Measurements from ENCODE around the gene GRK5.
"Not testable (repeated sequence)": the region's sequence is repeated elsewhere in the genome, so short reads cannot be mapped to it uniquely, and the experiment has no call there.

Gene GRK5

GRCh38 chr10:119261016-119261415, 53.6 kb downstream of the GRK5 start:
- H3K9ac ChIP-seq (ENCODE audit: low read length); H2AK5ac ChIP-seq (ENCODE audit: low read length, severe bottlenecking); H3K4ac ChIP-seq (ENCODE audit: low read depth in 1 of 2, low read length in 2 of 2); H2BK15ac ChIP-seq (ENCODE audit: low read depth, poor library complexity, severe bottlenecking); H2BK12ac ChIP-seq (ENCODE audit: low read length in 2 of 2); DNase-seq; H4K91ac ChIP-seq (ENCODE audit: low read length); H3K4me1 ChIP-seq (ENCODE audit: control insufficient read depth, insufficient read depth, low read depth, low read length); H2AFZ ChIP-seq (ENCODE audit: low read depth, low read length); H3K27ac ChIP-seq (ENCODE audit: low read length, poor library complexity, severe bottlenecking); H2BK5ac ChIP-seq (ENCODE audit: low read depth, low read length, poor library complexity, severe bottlenecking); H3K4me3 ChIP-seq (ENCODE audit: insufficient read depth in 1 of 2, low read depth in 1 of 2, low read length in 2 of 2); H3K23ac ChIP-seq (ENCODE audit: low read length in 2 of 2); H2BK120ac ChIP-seq (ENCODE audit: low read depth, low read length); H3K27me3 ChIP-seq (ENCODE audit: control insufficient read depth in 1 of 2, insufficient read depth in 1 of 2, low read length in 2 of 2); H3K36me3 ChIP-seq (ENCODE audit: control insufficient read depth in 1 of 2, insufficient read depth in 2 of 2, low read depth in 1 of 2, low read length in 2 of 2); H3K9me3 ChIP-seq (ENCODE audit: control insufficient read depth, low read length); H3K18ac ChIP-seq (ENCODE audit: low read depth in 1 of 2, low read length in 2 of 2); H3K4me2 ChIP-seq (ENCODE audit: low read length, poor library complexity, severe bottlenecking); H3K14ac ChIP-seq (ENCODE audit: low read length in 2 of 2); H4K8ac ChIP-seq (ENCODE audit: low read length): not testable (repeated sequence)
- H3K79me1 ChIP-seq (replicated peaks; ENCODE audit: low read length, poor library complexity, severe bottlenecking) = peaks cover 24% of the 10 kb centered on the region
- 97% methylated on average over 13 of the region's 34 CpGs for WGBS

GRCh38 chr10:119263951-119264617, 56.7 kb downstream of the GRK5 start:
- Histone ChIP-seq H3K18ac (ENCODE audit: low read depth in 1 of 2, low read length in 2 of 2) (peak overlapping the region in 1 of 2 experiments; percentile 6), H2BK120ac (ENCODE audit: low read depth, low read length) (no peak overlapping the region), H2BK12ac (ENCODE audit: low read length in 2 of 2) (peak overlapping the region in 1 of 2 experiments; percentile 90), H4K8ac (ENCODE audit: low read length) (no peak overlapping the region), H3K4me2 (ENCODE audit: low read length, poor library complexity, severe bottlenecking) (no peak overlapping the region), H3K4me3 (ENCODE audit: insufficient read depth in 1 of 2, low read depth in 1 of 2, low read length in 2 of 2) (no peak overlapping the region), H3K27me3 (ENCODE audit: control insufficient read depth in 1 of 2, insufficient read depth in 1 of 2, low read length in 2 of 2) (no peaks in the 10 kb centered on the region), H3K4me1 (ENCODE audit: control insufficient read depth, insufficient read depth, low read depth, low read length) (peaks cover 7% of the 10 kb centered on the region), H3K36me3 (ENCODE audit: control insufficient read depth in 1 of 2, insufficient read depth in 2 of 2, low read depth in 1 of 2, low read length in 2 of 2) (peaks cover 0 to 3% of the 10 kb centered on the region in 2 experiments), H2BK15ac (ENCODE audit: low read depth, poor library complexity, severe bottlenecking) (no peak overlapping the region), H3K27ac (ENCODE audit: low read length, poor library complexity, severe bottlenecking) (no peak overlapping the region), H3K4ac (ENCODE audit: low read depth in 1 of 2, low read length in 2 of 2) (no peak overlapping the region), H3K14ac (ENCODE audit: low read length in 2 of 2) (no peak overlapping the region), H2BK5ac (ENCODE audit: low read depth, low read length, poor library complexity, severe bottlenecking) (no peak overlapping the region), H3K79me1 (replicated peaks; ENCODE audit: low read length, poor library complexity, severe bottlenecking) (peaks cover 13% of the 10 kb centered on the region), H3K9ac (ENCODE audit: low read length) (no peak overlapping the region), H4K91ac (ENCODE audit: low read length) (no peak overlapping the region), H2AK5ac (ENCODE audit: low read length, severe bottlenecking) (no peak overlapping the region), H3K23ac (ENCODE audit: low read length in 2 of 2) (no peak overlapping the region), H3K9me3 (ENCODE audit: control insufficient read depth, low read length) (no peaks in the 10 kb centered on the region), H2AFZ (ENCODE audit: low read depth, low read length) (no peak overlapping the region)
- no peak for DNase-seq
- WGBS = 86% methylated on average over 4 of the region's 4 CpGs

DNA sequence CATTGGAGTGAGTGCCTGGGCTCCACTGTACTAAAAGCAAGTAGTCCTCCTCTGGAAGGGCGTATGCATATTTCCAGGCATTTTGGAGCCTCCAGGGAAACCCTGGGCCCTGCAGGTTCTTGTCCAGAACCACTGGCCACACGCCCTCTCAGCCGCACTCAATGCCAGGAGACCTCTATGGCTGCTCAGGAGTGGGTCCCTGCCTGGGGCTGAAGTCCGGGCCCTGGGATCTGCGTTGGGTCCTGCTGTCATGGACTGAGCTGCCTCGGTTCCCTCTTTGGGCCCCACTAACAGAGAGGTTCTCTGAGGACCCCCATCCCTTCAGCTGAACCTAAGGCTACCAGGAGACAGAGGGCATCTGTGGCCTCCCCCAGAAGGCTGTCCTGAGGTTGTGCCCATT, 58.3 kb downstream of the GRK5 start:
- H3K9me3 ChIP-seq (ENCODE audit: control insufficient read depth, low read length) = no peaks in the 10 kb centered on the region
- 98% methylated on average over 6 of the region's 6 CpGs for WGBS
- peaks cover 9% of the 10 kb centered on the region for H3K4me1 ChIP-seq (ENCODE audit: control insufficient read depth, insufficient read depth, low read depth, low read length)
- no peak overlapping the region for H3K18ac ChIP-seq (ENCODE audit: low read depth in 1 of 2, low read length in 2 of 2)
- no peak for DNase-seq
- H3K79me1 ChIP-seq (replicated peaks; ENCODE audit: low read length, poor library complexity, severe bottlenecking) = peaks cover 17% of the 10 kb centered on the region
- peak overlapping the region; percentile 54 for H2BK15ac ChIP-seq (ENCODE audit: low read depth, poor library complexity, severe bottlenecking)
- no peak overlapping the region for H2AFZ ChIP-seq (ENCODE audit: low read depth, low read length)
- no peak overlapping the region for H3K4me3 ChIP-seq (ENCODE audit: insufficient read depth in 1 of 2, low read depth in 1 of 2, low read length in 2 of 2)
- H3K23ac ChIP-seq (ENCODE audit: low read length in 2 of 2) = no peak overlapping the region
- H3K14ac ChIP-seq (ENCODE audit: low read length in 2 of 2) = no peak overlapping the region
- H4K8ac ChIP-seq (ENCODE audit: low read length) = no peak overlapping the region
- H2AK5ac ChIP-seq (ENCODE audit: low read length, severe bottlenecking) = no peak overlapping the region
- no peak overlapping the region for H2BK5ac ChIP-seq (ENCODE audit: low read depth, low read length, poor library complexity, severe bottlenecking)
- no peak overlapping the region for H2BK120ac ChIP-seq (ENCODE audit: low read depth, low read length)
- no peak overlapping the region for H4K91ac ChIP-seq (ENCODE audit: low read length)
- H3K4me2 ChIP-seq (ENCODE audit: low read length, poor library complexity, severe bottlenecking) = no peak overlapping the region
- no peak overlapping the region for H3K27ac ChIP-seq (ENCODE audit: low read length, poor library complexity, severe bottlenecking)
- no peak overlapping the region for H3K9ac ChIP-seq (ENCODE audit: low read length)
- H3K27me3 ChIP-seq (ENCODE audit: control insufficient read depth in 1 of 2, insufficient read depth in 1 of 2, low read length in 2 of 2) = no peaks in the 10 kb centered on the region
- H2BK12ac ChIP-seq (ENCODE audit: low read length in 2 of 2) = no peak overlapping the region
- H3K36me3 ChIP-seq (ENCODE audit: control insufficient read depth in 1 of 2, insufficient read depth in 2 of 2, low read depth in 1 of 2, low read length in 2 of 2) = peaks cover 0 to 3% of the 10 kb centered on the region in 2 experiments
- H3K4ac ChIP-seq (ENCODE audit: low read depth in 1 of 2, low read length in 2 of 2) = no peak overlapping the region

GRCh38 chr10:119267384-119267783, 60.0 kb downstream of the GRK5 start:
- Histone ChIP-seq H3K4me1 (ENCODE audit: control insufficient read depth, insufficient read depth, low read depth, low read length) (peaks cover 19% of the 10 kb centered on the region), H3K79me1 (replicated peaks; ENCODE audit: low read length, poor library complexity, severe bottlenecking) (peaks cover 17% of the 10 kb centered on the region), H3K36me3 (ENCODE audit: control insufficient read depth in 1 of 2, insufficient read depth in 2 of 2, low read depth in 1 of 2, low read length in 2 of 2) (peaks cover 0 to 3% of the 10 kb centered on the region in 2 experiments), H3K9ac (ENCODE audit: low read length) (no peak overlapping the region), H3K9me3 (ENCODE audit: control insufficient read depth, low read length) (no peaks in the 10 kb centered on the region), H3K4me2 (ENCODE audit: low read length, poor library complexity, severe bottlenecking) (no peak overlapping the region), H4K91ac (ENCODE audit: low read length) (peak overlapping the region; percentile 6), H2AFZ (ENCODE audit: low read depth, low read length) (no peak overlapping the region), H3K18ac (ENCODE audit: low read depth in 1 of 2, low read length in 2 of 2) (peak overlapping the region in 1 of 2 experiments; percentile 44), H2BK120ac (ENCODE audit: low read depth, low read length) (no peak overlapping the region), H3K4ac (ENCODE audit: low read depth in 1 of 2, low read length in 2 of 2) (no peak overlapping the region), H3K4me3 (ENCODE audit: insufficient read depth in 1 of 2, low read depth in 1 of 2, low read length in 2 of 2) (no peak overlapping the region), H3K27ac (ENCODE audit: low read length, poor library complexity, severe bottlenecking) (no peak overlapping the region), H2BK12ac (ENCODE audit: low read length in 2 of 2) (peak overlapping the region in 1 of 2 experiments; percentile 23), H3K23ac (ENCODE audit: low read length in 2 of 2) (no peak overlapping the region), H2BK5ac (ENCODE audit: low read depth, low read length, poor library complexity, severe bottlenecking) (no peak overlapping the region), H3K27me3 (ENCODE audit: control insufficient read depth in 1 of 2, insufficient read depth in 1 of 2, low read length in 2 of 2) (no peaks in the 10 kb centered on the region), H2AK5ac (ENCODE audit: low read length, severe bottlenecking) (no peak overlapping the region), H3K14ac (ENCODE audit: low read length in 2 of 2) (no peak overlapping the region), H4K8ac (ENCODE audit: low read length) (no peak overlapping the region), H2BK15ac (ENCODE audit: low read depth, poor library complexity, severe bottlenecking) (no peak overlapping the region)
- WGBS = 88% methylated on average over 10 of the region's 10 CpGs
- DNase-seq = no peak

Measured in mesenchymal stem cell (in vitro differentiated cells and primary cell).